Right cardiac atrium (tissue), 5 donors: ENCODE measurements around the gene GPSM3. TPM values are rescaled to one million over a fixed set of nuclear protein-coding genes. Genes with fewer than 3 reads are reported as not detected.

Experiments used
- ATAC-seq, 2 donors: fragments of 200-7000 bp; cut with Tn5 transposase; one replicate each; pipeline versions ENCODE4 v1.8.0 to v1.9.1; 2020; ENCODE audit warnings: moderate library complexity in 2 of 2, mild to moderate bottlenecking in 1 of 2
- DNase-seq, 3 donors: peaks; one replicate each; pipeline ENCODE4 v3.0.0-alpha.2; 2020
- H3K27ac ChIP-seq: one replicate; pipeline ENCODE4 v1.5.1; 2013; ENCODE audit warnings: mild to moderate bottlenecking, low read length, control low read depth, moderate library complexity
- H3K27me3 ChIP-seq: one replicate; pipeline ENCODE4 v1.6.1; 2013; ENCODE audit not compliant: control insufficient read depth, insufficient read depth
- H3K4me1 ChIP-seq: one replicate; pipeline ENCODE4 v1.6.1; 2013; ENCODE audit warnings: low read length; ENCODE audit not compliant: control insufficient read depth, insufficient read depth
- H3K4me3 ChIP-seq: one replicate; pipeline ENCODE4 v1.5.1; 2013; ENCODE audit warnings: low read length, control low read depth
- H3K9me3 ChIP-seq: one replicate; pipeline ENCODE4 v1.6.1; 2013; ENCODE audit warnings: low read length; ENCODE audit not compliant: control insufficient read depth
- WGBS: extraction: QIAGEN DNeasy Blood & Tissue Kit; methylation state at CpG from one replicate; pipeline ENCODE4 v1.1.7; 2013; 5-methylcytosine and 5-hydroxymethylcytosine counted together
- intact Hi-C, 4 donors: fragments of 100-400 bp; cut with DNase I; formaldehyde crosslinking; loops; one replicate each; pipeline versions ENCODE4 v1.11.0 to v1.14.0; 2022 to 2023
- polyA plus RNA-seq: library from polyadenylated mRNA; stranded (reverse); fragments of 200-250 nt; gene quantifications from one replicate; pipeline ENCODE4 v1.2.3, GENCODE V29; 2013
- total RNA-seq, 4 donors: library from RNA; stranded (reverse); fragmentation: NEBNext Ultra II Directional; extraction: Animal tissue kit (Norgen Biotek cat#: 25700); gene quantifications; one replicate each; pipeline ENCODE4 v1.2.1, GENCODE V29; 2021
- donor health status: healthy with polysubstance abuse.
- donor health status: DM: no; HTN: yes; CAD: no.
- donor health status: DM: no; HTN: no; CAD: no.
- donor health status: DM: no; HTN: yes; CAD: no; lungs with severe emphysema.
- donor health status: DM: yes; HTN: yes; CAD: no.

GPSM3 gene
- total and polyA plus RNA-seq, 5 donors: 4.0 to 9.5 (median 7.5) TPM

- intact Hi-C loops: loop anchor here in 1 of 4 donors (10.0 kb wide), 1 partner anchor 53 kb away; the partner anchor contains the start of gene ATF6B
- peak; percentile 86 to 91 for ATAC-seq
- Histone ChIP-seq H3K4me3 (peak within 1 kb of the TSS; percentile 64), H3K27ac (peak within 1 kb of the TSS; percentile 98), H3K27me3 (no peaks in the 10 kb centered on the region), H3K9me3 (no peaks in the 10 kb centered on the region), H3K4me1 (peaks cover 4% of the 10 kb centered on the region)
- DNase-seq: peak; percentile 95 to 98 (median 96)
- WGBS: under 1% methylated on average over 33 of the region's 33 CpGs
Measured at GRCh38 chr6:32177788-32178546, 14.5 kb downstream of the GPSM3 start, which contains the start of gene RNF5. Gene RNF5 (plus strand): TSS chr6:32178405. CDS start chr6:32178512, 107 bp downstream.

- Histone ChIP-seq H3K27ac (peak overlapping the region; percentile 98), H3K4me3 (peak overlapping the region; percentile 33), H3K9me3 (no peaks in the 10 kb centered on the region), H3K27me3 (no peaks in the 10 kb centered on the region), H3K4me1 (peaks cover 4% of the 10 kb centered on the region)
- DNase-seq: peak in 1 of 3 donors; percentile 71
- ATAC-seq: peak; percentile 17 to 25
- intact Hi-C loops: loop anchor here in 1 of 4 donors (10.0 kb wide), 1 partner anchor 52 kb away; the partner anchor contains the start of gene ATF6B
- WGBS: under 1% methylated on average over 20 of the region's 20 CpGs
Measured at GRCh38 chr6:32177183-32177787, 15.2 kb downstream of the GPSM3 start.

GRCh38 chr6:32176476-32177182 is 15.8 kb downstream of the GPSM3 start:
- Histone ChIP-seq H3K9me3 (no peaks in the 10 kb centered on the region), H3K4me3 (peak overlapping the region; percentile 33), H3K27me3 (no peaks in the 10 kb centered on the region), H3K4me1 (peaks cover 4% of the 10 kb centered on the region), H3K27ac (peak overlapping the region; percentile 98)
- WGBS: 20% methylated on average over 5 of the region's 5 CpGs
- ATAC-seq (no peak), DNase-seq (no peak)
- intact Hi-C loops: loop anchor here in 1 of 4 donors (10.0 kb wide), 1 partner anchor 52 kb away; the partner anchor contains the start of gene ATF6B

- Histone ChIP-seq H3K27ac (peak within 1 kb of the TSS; percentile 98), H3K27me3 (no peaks in the 10 kb centered on the region), H3K9me3 (no peaks in the 10 kb centered on the region), H3K4me3 (peak within 1 kb of the TSS; percentile 88), H3K4me1 (peaks cover 4% of the 10 kb centered on the region)
- DNase-seq (peak; percentile 98 to 99 (median 99)), ATAC-seq (peak; percentile 79)
- intact Hi-C loops: loop anchor here in 1 of 4 donors (10.0 kb wide), 1 partner anchor 51 kb away; the partner anchor contains the start of gene ATF6B
- under 1% methylated on average over 27 of the region's 27 CpGs for WGBS
Measured at GRCh38 chr6:32175711-32176475, 16.6 kb downstream of the GPSM3 start, which contains the start of gene AGPAT1. Gene AGPAT1 (minus strand): TSS chr6:32176084. CDS start chr6:32171496, 4,588 bp downstream.

- WGBS: 18% methylated on average over 2 of the region's 2 CpGs
Measured at GRCh38 chr6:32175322-32175710, 17.1 kb downstream of the GPSM3 start.

GRCh38 chr6:32174416-32174815 is 18.0 kb downstream of the GPSM3 start:
- no peak overlapping the region for H3K27ac ChIP-seq

More at GRCh38 chr6:32175322-32175710, 17.1 kb downstream of the GPSM3 start:
- H3K27me3 ChIP-seq: no peaks in the 10 kb centered on the region
- DNase-seq: no peak
- peak overlapping the region; percentile 76 for H3K27ac ChIP-seq
- no peaks in the 10 kb centered on the region for H3K9me3 ChIP-seq
- intact Hi-C loops: loop anchor here in 1 of 4 donors (10.0 kb wide), 1 partner anchor 51 kb away; the partner anchor contains the start of gene ATF6B
- peaks cover 4% of the 10 kb centered on the region for H3K4me1 ChIP-seq
- peak overlapping the region; percentile 88 for H3K4me3 ChIP-seq
- ATAC-seq: no peak

GRCh38 chr6:32173051-32173727 is 19.3 kb downstream of the GPSM3 start:
- intact Hi-C loops: loop anchor here in 1 of 4 donors (10.0 kb wide), 1 partner anchor 48 kb away; the partner anchor contains the start of gene ATF6B
- ATAC-seq: no peak
- Histone ChIP-seq H3K27me3 (no peaks in the 10 kb centered on the region), H3K27ac (no peak overlapping the region), H3K4me3 (no peak overlapping the region), H3K4me1 (no peaks in the 10 kb centered on the region), H3K9me3 (no peaks in the 10 kb centered on the region)
- 78% methylated on average over 4 of the region's 4 CpGs for WGBS
- DNase-seq: no peak

More at GRCh38 chr6:32174416-32174815, 18.0 kb downstream of the GPSM3 start:
- ATAC-seq: no peak
- H3K9me3 ChIP-seq: no peaks in the 10 kb centered on the region
- H3K4me1 ChIP-seq: peaks cover 3% of the 10 kb centered on the region
- no peak overlapping the region for H3K4me3 ChIP-seq
- DNase-seq: no peak
- WGBS: 78% methylated on average over 1 of the region's 1 CpG
- intact Hi-C loops: loop anchor here in 1 of 4 donors (10.0 kb wide), 1 partner anchor 50 kb away; the partner anchor contains the start of gene ATF6B
- no peaks in the 10 kb centered on the region for H3K27me3 ChIP-seq

GRCh38 chr6:32171234-32171633 is 21.2 kb downstream of the GPSM3 start:
- Histone ChIP-seq H3K4me3 (no peak overlapping the region), H3K27me3 (no peaks in the 10 kb centered on the region), H3K27ac (no peak overlapping the region), H3K4me1 (no peaks in the 10 kb centered on the region), H3K9me3 (no peaks in the 10 kb centered on the region)
- 92% methylated on average over 6 of the region's 6 CpGs for WGBS
- no peak for ATAC-seq
- DNase-seq: peak in 1 of 3 donors; percentile 32
- intact Hi-C loops: loop anchor here in 1 of 4 donors (10.0 kb wide), 1 partner anchor 46 kb away; the partner anchor contains the start of gene ATF6B

- 89% methylated on average over 11 of the region's 11 CpGs for WGBS
- no peak overlapping the region for H3K4me3 ChIP-seq
- intact Hi-C loops: loop anchor here in 1 of 4 donors (10.0 kb wide), 1 partner anchor 45 kb away; the partner anchor contains the start of gene ATF6B
Measured at GRCh38 chr6:32170294-32170693, 22.1 kb downstream of the GPSM3 start.

More at GRCh38 chr6:32170294-32170693, 22.1 kb downstream of the GPSM3 start:
- DNase-seq: peak in 1 of 3 donors; percentile 46
- ATAC-seq: no peak
- Histone ChIP-seq H3K27ac (no peak overlapping the region), H3K4me1 (no peaks in the 10 kb centered on the region), H3K9me3 (no peaks in the 10 kb centered on the region), H3K27me3 (no peaks in the 10 kb centered on the region)
